K562 (cell line): ENCODE data around the gene KRT26. TPM values are rescaled to one million over a fixed set of nuclear protein-coding genes. Genes with fewer than 3 reads are reported as not detected.

Source experiments
- ATAC-seq: fragments of 200-7000 bp; cut with Tn5 transposase; 3 replicates; pipeline ENCODE4 v1.9.1; 2020; ENCODE audit warnings: moderate library complexity
- BruUV-seq: library from RNA; stranded (reverse); fragments of 400-500 nt; replicated peaks from 2 replicates; lab custom pipeline; 2021; lab: Mats Ljungman, UMichigan
- CTCF ChIA-PET: fragments of 300-600 bp; formaldehyde crosslinking; extraction: SDS; loops from one replicate; lab custom pipeline; 2021; ENCODE audit warnings: low intra/inter-chr PET ratio; lab: Yijun Ruan, JAX
- POLR2A ChIA-PET: fragments of 300-600, 350-650 bp; sonication (Branson Sonifier 250); formaldehyde crosslinking; extraction: SDS; loops from one replicate; lab custom pipeline; 2021; ENCODE audit warnings: antibody characterized with exemption, inconsistent platforms; lab: Yijun Ruan, JAX
- DNase-seq, 4 experiments: peaks; one replicate each; pipeline versions ENCODE4 v3.0.0 to v3.0.0-alpha.2; 2011 to 2018; ENCODE audit warnings: low spot score in 3 of 4, mixed read lengths in 3 of 4; ENCODE audit errors: extremely low read depth in 1 of 4
- FAIRE-seq: peaks from 2 replicates; lab custom pipeline; 2011; peaks lifted over from hg19 to GRCh38; lab: Jason Lieb, UNC
- H2AFZ ChIP-seq: 2 replicates; pipeline ENCODE4 v1.6.0; 2011; ENCODE audit warnings: low read depth, low read length, control low read depth, inconsistent platforms
- H3K27ac ChIP-seq: fragments of 200-600 bp; 3 replicates; pipeline ENCODE4 v1.8.0; 2011; ENCODE audit warnings: low read depth, mild to moderate bottlenecking, control low read depth, inconsistent platforms, low read length, moderate library complexity, mixed read lengths; ENCODE audit errors: extremely low read depth
- H3K27me3 ChIP-seq, 2 experiments: fragments of 300-600 bp in 1 of 2; 2 replicates in 1 of 2; 3 replicates in 1 of 2; pipeline versions ENCODE4 v1.6.0 to v1.8.0; 2011; ENCODE audit warnings: inconsistent platforms in 2 of 2, low read length in 2 of 2, mild to moderate bottlenecking in 1 of 2, mixed read lengths in 1 of 2, moderate library complexity in 1 of 2; ENCODE audit not compliant: control insufficient read depth in 2 of 2, insufficient read depth in 2 of 2
- H3K36me3 ChIP-seq: fragments of 300-600 bp; 3 replicates; pipeline ENCODE4 v1.8.0; 2011; ENCODE audit warnings: mild to moderate bottlenecking, low read length, inconsistent platforms; ENCODE audit not compliant: control insufficient read depth, insufficient read depth
- H3K4me1 ChIP-seq, 2 experiments: fragments of 200-600 bp in 1 of 2; replicated peaks in 1 of 2; 2 replicates in 1 of 2; 3 replicates in 1 of 2; pipeline versions ENCODE4 v1.5.1 to v1.8.0; 2011; ENCODE audit warnings: inconsistent platforms in 2 of 2, low read length in 2 of 2, mild to moderate bottlenecking in 1 of 2, mixed read lengths in 1 of 2, moderate library complexity in 1 of 2; ENCODE audit not compliant: control insufficient read depth in 2 of 2, insufficient read depth in 2 of 2
- H3K4me2 ChIP-seq: 2 replicates; pipeline ENCODE4 v1.6.1; 2011; ENCODE audit warnings: low read length, control low read depth, inconsistent platforms, mixed read lengths; ENCODE audit not compliant: insufficient read depth
- H3K4me3 ChIP-seq: fragments of 200-600 bp; sonication (generic), shearing (Covaris generic); 2 replicates; pipeline ENCODE4 v1.5.1; 2016; ENCODE audit warnings: control low read depth, inconsistent platforms
- H3K79me2 ChIP-seq: fragments of 200-600 bp; 3 replicates; pipeline ENCODE4 v1.8.0; 2011; ENCODE audit warnings: low read length, inconsistent platforms; ENCODE audit not compliant: control insufficient read depth, insufficient read depth
- H3K9ac ChIP-seq, 2 experiments: 2 replicates each; pipeline versions ENCODE4 v1.6.0 to v1.6.1; 2011; ENCODE audit warnings: low read depth in 2 of 2, low read length in 2 of 2, control low read depth in 1 of 2, inconsistent platforms in 1 of 2, mild to moderate bottlenecking in 1 of 2, mixed read lengths in 1 of 2; ENCODE audit not compliant: insufficient read depth in 1 of 2
- H3K9me1 ChIP-seq: one replicate; pipeline ENCODE4 v1.6.0; 2011; ENCODE audit warnings: inconsistent platforms, mild to moderate bottlenecking, low read length, moderate library complexity; ENCODE audit not compliant: control insufficient read depth, insufficient read depth
- H3K9me3 ChIP-seq: replicated peaks from 2 replicates; pipeline ENCODE4 v1.5.1; 2011; ENCODE audit warnings: low read depth, low read length, inconsistent platforms; ENCODE audit not compliant: control insufficient read depth, insufficient read depth
- H4K20me1 ChIP-seq: replicated peaks from 2 replicates; pipeline ENCODE4 v1.6.1; 2011; ENCODE audit warnings: low read length, inconsistent platforms, mixed read lengths; ENCODE audit not compliant: control insufficient read depth, insufficient read depth
- CHD1 ChIP-seq: fragments of 200-600 bp; sonication (generic); IDR thresholded peaks from one replicate; pipeline ENCODE4 v1.6.1; 2012; ENCODE audit warnings: mild to moderate bottlenecking, moderate library complexity, low read length, inconsistent platforms
- CREB1 ChIP-seq, 2 experiments: sonication (generic) in 1 of 2; formaldehyde crosslinking in 1 of 2; IDR thresholded peaks; 2 replicates each; pipeline versions ENCODE4 v1.6.1 to v1.8.0; 2012 to 2022; ENCODE audit warnings: inconsistent platforms in 1 of 2, mild to moderate bottlenecking in 1 of 2, missing genetic modification reagents in 1 of 2, moderate library complexity in 1 of 2
- IFI16 ChIP-seq: fragments of 250-450 bp; sonication (Bioruptor Pico); IDR thresholded peaks from 2 replicates; pipeline ENCODE4 v2.1.2; 2022; ENCODE audit warnings: mild to moderate bottlenecking, inconsistent platforms
- KAT8 ChIP-seq: fragments of 450-650 bp; IDR thresholded peaks from 2 replicates; pipeline ENCODE4 v1.6.1; 2016; ENCODE audit warnings: low read depth, mild to moderate bottlenecking
- LCOR ChIP-seq: sonication (generic); formaldehyde crosslinking; IDR thresholded peaks from 2 replicates; pipeline ENCODE4 v1.8.0; 2022; ENCODE audit warnings: mild to moderate bottlenecking, missing genetic modification reagents
- NFIC ChIP-seq: fragments of 450-650 bp; IDR thresholded peaks from 2 replicates; pipeline ENCODE4 v1.6.1; 2017; ENCODE audit warnings: mild to moderate bottlenecking, inconsistent platforms
- POLR3A ChIP-seq: IDR thresholded peaks from 2 replicates; pipeline ENCODE4 v1.6.1; 2011; ENCODE audit warnings: borderline replicate concordance, mild to moderate bottlenecking, moderate library complexity; ENCODE audit not compliant: insufficient read length, insufficient read depth; ENCODE audit errors: extremely low read depth
- TCF7 ChIP-seq: sonication (generic); IDR thresholded peaks from 2 replicates; pipeline ENCODE4 v1.6.1; 2016; ENCODE audit warnings: antibody characterized with exemption, borderline replicate concordance
- WGBS: fragments of 100-300 bp; shearing (Covaris generic); methylation state at CpG from one replicate; pipeline ENCODE4 v1.1.6; 2016; ENCODE audit warnings: low coverage, mixed read lengths; ENCODE audit not compliant: insufficient coverage; ENCODE audit errors: missing lambda C conversion rate; 5-methylcytosine and 5-hydroxymethylcytosine counted together
- in situ Hi-C: fragments of 300-500 bp; cut with MboI; formaldehyde crosslinking; loops from 4 replicates; pipeline ENCODE4 v1.15.0; 2018; ENCODE audit warnings: inconsistent platforms, mixed read lengths
- intact Hi-C: fragments of 100-400 bp; cut with micrococcal nuclease; formaldehyde crosslinking; loops from 2 replicates; pipeline ENCODE4 v1.14.2; 2022
- polyA plus RNA-seq, 8 experiments: library from polyadenylated mRNA; depleted of rRNA in 4 of 8; stranded (reverse) in 5 of 8; unstranded in 3 of 8; fragments of >200 nt; fragmentation: Nextera tagmentation in 2 of 8; fragmentation: Illumina TruSeq in 1 of 8; extraction: Ambion mirVana in 2 of 8; extraction: Trizol in 1 of 8; gene quantifications; 2 replicates each; pipeline versions ENCODE4 v1.2.1 to v1.2.3, GENCODE V29; 2011 to 2014; ENCODE audit warnings: inconsistent platforms in 1 of 8, missing spikeins in 1 of 8
- total RNA-seq, 7 experiments: library from RNA; depleted of rRNA in 6 of 7; stranded (reverse); fragments of >200 nt in 6 of 7; fragmentation: Illumina TruSeq in 2 of 7; extraction: Trizol in 2 of 7; gene quantifications; 2 replicates each; pipeline versions ENCODE4 v1.2.1 to v1.2.3, GENCODE V29; 2011 to 2021; ENCODE audit warnings: low replicate concordance in 1 of 7
- TF ChIP-seq, protein P1 (sequence below): fragments of 450-650 bp; formaldehyde crosslinking; IDR thresholded peaks from 2 replicates; pipeline ENCODE4 v1.4.0; 2020; ENCODE audit warnings: mild to moderate bottlenecking
- TF ChIP-seq, protein P2 (sequence below): fragments of 250-450 bp; sonication (Bioruptor Pico); IDR thresholded peaks from 2 replicates; pipeline ENCODE4 v1.4.0; 2020; ENCODE audit warnings: mild to moderate bottlenecking, moderate library complexity, borderline replicate concordance
- TF ChIP-seq, protein P3 (sequence below): sonication (generic); formaldehyde crosslinking; IDR thresholded peaks from 2 replicates; pipeline ENCODE4 v1.8.0; 2022; ENCODE audit warnings: mild to moderate bottlenecking, low read depth, missing genetic modification reagents

Gene KRT26
- total and polyA plus RNA-seq, 9 of the 15 experiments (the other 6 are each of a cell fraction or from before 2014, with no cell fraction given), result not detected

DNA sequence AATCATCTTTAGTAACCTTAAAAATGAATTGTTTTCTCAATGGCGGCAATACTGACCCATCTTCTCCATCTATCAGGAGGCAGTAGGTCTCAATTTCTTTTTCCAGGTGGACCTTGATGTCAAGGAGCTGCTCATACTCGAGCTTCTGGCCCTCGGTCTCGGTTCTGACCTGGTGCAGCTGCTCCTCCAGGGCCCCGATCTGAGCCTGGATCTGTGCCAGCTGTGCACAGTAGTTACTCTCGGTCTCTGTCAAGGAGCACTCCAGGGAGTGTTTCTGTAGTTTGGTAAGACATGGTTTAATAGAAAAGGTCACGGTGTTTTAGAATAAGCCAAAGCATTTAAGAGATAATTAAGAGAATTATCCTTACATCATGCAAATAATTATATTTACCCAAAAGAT is 5.5 kb upstream of the KRT26 start:
- in situ Hi-C loops, result no loop called here
- ATAC-seq (no peak), FAIRE-seq (no peak), DNase-seq (no peak)
- no peak overlapping the region for H3K9ac ChIP-seq
- no TSS peak for BruUV-seq
- no peak for TF ChIP-seq CHD1
- TF ChIP-seq, protein P1, sequence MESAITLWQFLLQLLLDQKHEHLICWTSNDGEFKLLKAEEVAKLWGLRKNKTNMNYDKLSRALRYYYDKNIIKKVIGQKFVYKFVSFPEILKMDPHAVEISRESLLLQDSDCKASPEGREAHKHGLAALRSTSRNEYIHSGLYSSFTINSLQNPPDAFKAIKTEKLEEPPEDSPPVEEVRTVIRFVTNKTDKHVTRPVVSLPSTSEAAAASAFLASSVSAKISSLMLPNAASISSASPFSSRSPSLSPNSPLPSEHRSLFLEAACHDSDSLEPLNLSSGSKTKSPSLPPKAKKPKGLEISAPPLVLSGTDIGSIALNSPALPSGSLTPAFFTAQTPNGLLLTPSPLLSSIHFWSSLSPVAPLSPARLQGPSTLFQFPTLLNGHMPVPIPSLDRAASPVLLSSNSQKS (CRISPR knock-in tag), result no peak
- peak; percentile 67 for TF ChIP-seq NFIC
- H3K4me1 ChIP-seq, result peaks cover 0 to 4% of the 10 kb centered on the region in 2 experiments; a peak in 1 of 5 replicates
- H3K4me3 ChIP-seq, result no peak overlapping the region
- H2AFZ ChIP-seq, result no peak overlapping the region
- ChIA-PET POLR2A (no interaction called here), CTCF (no interaction called here)
- no peaks in the 10 kb centered on the region for H3K9me3 ChIP-seq
- H3K36me3 ChIP-seq, result no peaks in the 10 kb centered on the region
- WGBS, result 15% methylated on average over 7 of the region's 7 CpGs
- H3K9me1 ChIP-seq, result no peaks in the 10 kb centered on the region
- H3K27ac ChIP-seq, result no peak overlapping the region
- intact Hi-C loops, result no loop called here
- peaks cover 0 to 13% of the 10 kb centered on the region in 2 experiments; a peak in 3 of 5 replicates for H3K27me3 ChIP-seq
- H4K20me1 ChIP-seq, result no peaks in the 10 kb centered on the region
- H3K79me2 ChIP-seq, result no peaks in the 10 kb centered on the region
- H3K4me2 ChIP-seq, result no peak overlapping the region

DNA sequence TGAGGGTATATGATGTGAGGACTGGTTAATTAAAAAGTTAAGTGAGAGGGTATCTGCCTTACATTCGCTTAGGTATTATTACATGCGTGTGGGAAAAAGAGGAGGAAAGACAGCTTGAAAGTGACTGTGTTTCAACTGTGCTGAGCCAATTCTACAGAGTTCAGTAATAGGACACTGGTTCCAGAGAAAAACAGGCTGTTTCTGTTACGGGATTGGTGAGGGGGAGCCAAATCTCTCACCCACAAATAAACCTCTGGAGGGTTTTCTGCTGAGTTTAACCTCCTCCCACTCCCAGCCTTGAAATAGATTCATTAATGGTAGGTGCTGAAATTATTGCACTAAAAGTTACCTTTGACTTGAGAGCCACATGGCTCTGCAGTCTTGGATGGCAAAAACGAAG is 3.9 kb upstream of the KRT26 start:
- Histone ChIP-seq H3K9me3 (no peaks in the 10 kb centered on the region), H3K27ac (no peak overlapping the region), H3K9ac (no peak overlapping the region), H3K36me3 (no peaks in the 10 kb centered on the region), H3K4me2 (no peak overlapping the region), H4K20me1 (no peaks in the 10 kb centered on the region), H3K27me3 (peaks cover 0 to 21% of the 10 kb centered on the region in 2 experiments; a peak in 3 of 5 replicates), H3K4me3 (no peak overlapping the region), H2AFZ (peak overlapping the region; percentile 51), H3K4me1 (peaks cover 0 to 4% of the 10 kb centered on the region in 2 experiments; a peak in 1 of 5 replicates), H3K9me1 (no peaks in the 10 kb centered on the region), H3K79me2 (no peaks in the 10 kb centered on the region)
- no peak for FAIRE-seq
- in situ Hi-C loops (no loop called here), intact Hi-C loops (no loop called here)
- POLR2A ChIA-PET, result interaction anchor here (0.9 kb wide), 1 partner anchor 146 kb away, joined by 3 read pairs; no protein-coding TSS in a partner anchor
- CTCF ChIA-PET, result no interaction called here
- 15% methylated on average over 4 of the region's 4 CpGs for WGBS
- DNase-seq, result no peak
- no TSS peak for BruUV-seq
- ATAC-seq, result no peak
- TF ChIP-seq CREB1 (IDR thresholded peaks at IDR 0.05) (no peak), CREB1 (CRISPR knock-in tag; IDR thresholded peaks at IDR 0.05) (no peak), POLR3A (no peak), KAT8 (no peak), LCOR (CRISPR knock-in tag) (no peak), IFI16 (CRISPR knock-in tag) (no peak), TCF7 (no peak)
- TF ChIP-seq, protein P2, sequence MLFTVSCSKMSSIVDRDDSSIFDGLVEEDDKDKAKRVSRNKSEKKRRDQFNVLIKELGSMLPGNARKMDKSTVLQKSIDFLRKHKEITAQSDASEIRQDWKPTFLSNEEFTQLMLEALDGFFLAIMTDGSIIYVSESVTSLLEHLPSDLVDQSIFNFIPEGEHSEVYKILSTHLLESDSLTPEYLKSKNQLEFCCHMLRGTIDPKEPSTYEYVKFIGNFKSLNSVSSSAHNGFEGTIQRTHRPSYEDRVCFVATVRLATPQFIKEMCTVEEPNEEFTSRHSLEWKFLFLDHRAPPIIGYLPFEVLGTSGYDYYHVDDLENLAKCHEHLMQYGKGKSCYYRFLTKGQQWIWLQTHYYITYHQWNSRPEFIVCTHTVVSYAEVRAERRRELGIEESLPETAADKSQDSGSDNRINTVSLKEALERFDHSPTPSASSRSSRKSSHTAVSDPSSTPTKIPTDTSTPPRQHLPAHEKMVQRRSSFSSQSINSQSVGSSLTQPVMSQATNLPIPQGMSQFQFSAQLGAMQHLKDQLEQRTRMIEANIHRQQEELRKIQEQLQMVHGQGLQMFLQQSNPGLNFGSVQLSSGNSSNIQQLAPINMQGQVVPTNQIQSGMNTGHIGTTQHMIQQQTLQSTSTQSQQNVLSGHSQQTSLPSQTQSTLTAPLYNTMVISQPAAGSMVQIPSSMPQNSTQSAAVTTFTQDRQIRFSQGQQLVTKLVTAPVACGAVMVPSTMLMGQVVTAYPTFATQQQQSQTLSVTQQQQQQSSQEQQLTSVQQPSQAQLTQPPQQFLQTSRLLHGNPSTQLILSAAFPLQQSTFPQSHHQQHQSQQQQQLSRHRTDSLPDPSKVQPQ, result no peak
- TF ChIP-seq, protein P3, sequence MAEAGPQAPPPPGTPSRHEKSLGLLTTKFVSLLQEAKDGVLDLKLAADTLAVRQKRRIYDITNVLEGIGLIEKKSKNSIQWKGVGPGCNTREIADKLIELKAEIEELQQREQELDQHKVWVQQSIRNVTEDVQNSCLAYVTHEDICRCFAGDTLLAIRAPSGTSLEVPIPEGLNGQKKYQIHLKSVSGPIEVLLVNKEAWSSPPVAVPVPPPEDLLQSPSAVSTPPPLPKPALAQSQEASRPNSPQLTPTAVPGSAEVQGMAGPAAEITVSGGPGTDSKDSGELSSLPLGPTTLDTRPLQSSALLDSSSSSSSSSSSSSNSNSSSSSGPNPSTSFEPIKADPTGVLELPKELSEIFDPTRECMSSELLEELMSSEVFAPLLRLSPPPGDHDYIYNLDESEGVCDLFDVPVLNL (CRISPR knock-in tag), result no peak
